ENCODE results near the gene BRS3.

Gene BRS3

GRCh38 chrX:136457303-136457917 lies 30.3 kb upstream of the BRS3 start:
- H3K36me3 ChIP-seq (ENCODE audit: control insufficient read depth, insufficient read depth, low read length), result no peaks in the 10 kb centered on the region
- no peaks in the 10 kb centered on the region for H3K27me3 ChIP-seq (replicated peaks; ENCODE audit: control insufficient read depth, insufficient read depth, low read length)
- no peak for TF ChIP-seq CTCF (IDR thresholded peaks at IDR 0.05; ENCODE audit: insufficient read depth, low read length, poor library complexity, severe bottlenecking)
- H3K4me3 ChIP-seq (replicated peaks; ENCODE audit: low read depth, low read length), result no peak overlapping the region
- DNase-seq (ENCODE audit: extremely low read depth, insufficient read length), result no peak

- H3K4me3 ChIP-seq (replicated peaks; ENCODE audit: low read depth, low read length), result no peak overlapping the region
- H3K36me3 ChIP-seq (ENCODE audit: control insufficient read depth, insufficient read depth, low read length), result no peaks in the 10 kb centered on the region
- TF ChIP-seq CTCF (IDR thresholded peaks at IDR 0.05; ENCODE audit: insufficient read depth, low read length, poor library complexity, severe bottlenecking), result no peak
- no peaks in the 10 kb centered on the region for H3K27me3 ChIP-seq (replicated peaks; ENCODE audit: control insufficient read depth, insufficient read depth, low read length)
- no peak for DNase-seq (ENCODE audit: extremely low read depth, insufficient read length)
Observed at GRCh38 chrX:136464589-136464988, 23.2 kb upstream of the BRS3 start.

- Histone ChIP-seq H3K4me3 (replicated peaks; ENCODE audit: low read depth, low read length) (no peak overlapping the region), H3K27me3 (replicated peaks; ENCODE audit: control insufficient read depth, insufficient read depth, low read length) (no peaks in the 10 kb centered on the region), H3K36me3 (ENCODE audit: control insufficient read depth, insufficient read depth, low read length) (no peaks in the 10 kb centered on the region)
- no peak for DNase-seq (ENCODE audit: extremely low read depth, insufficient read length)
- no peak for TF ChIP-seq CTCF (IDR thresholded peaks at IDR 0.05; ENCODE audit: insufficient read depth, low read length, poor library complexity, severe bottlenecking)
Observed at GRCh38 chrX:136467303-136467702, 20.4 kb upstream of the BRS3 start.

- DNase-seq (ENCODE audit: extremely low read depth, insufficient read length), result no peak
- Histone ChIP-seq H3K36me3 (ENCODE audit: control insufficient read depth, insufficient read depth, low read length) (no peaks in the 10 kb centered on the region), H3K27me3 (replicated peaks; ENCODE audit: control insufficient read depth, insufficient read depth, low read length) (no peaks in the 10 kb centered on the region), H3K4me3 (replicated peaks; ENCODE audit: low read depth, low read length) (no peak overlapping the region)
- no peak for TF ChIP-seq CTCF (IDR thresholded peaks at IDR 0.05; ENCODE audit: insufficient read depth, low read length, poor library complexity, severe bottlenecking)
Observed at GRCh38 chrX:136468391-136469103, 19.2 kb upstream of the BRS3 start.

- no peaks in the 10 kb centered on the region for H3K36me3 ChIP-seq (ENCODE audit: control insufficient read depth, insufficient read depth, low read length)
- no peak for TF ChIP-seq CTCF (IDR thresholded peaks at IDR 0.05; ENCODE audit: insufficient read depth, low read length, poor library complexity, severe bottlenecking)
- H3K4me3 ChIP-seq (replicated peaks; ENCODE audit: low read depth, low read length), result no peak overlapping the region
- no peak for DNase-seq (ENCODE audit: extremely low read depth, insufficient read length)
- no peaks in the 10 kb centered on the region for H3K27me3 ChIP-seq (replicated peaks; ENCODE audit: control insufficient read depth, insufficient read depth, low read length)
Observed at GRCh38 chrX:136473663-136474062, 14.1 kb upstream of the BRS3 start.
